ENCODE measurements around the gene EFNA1.

- TF ChIP-seq ZNF692 (tag by site-specific recombination; IDR thresholded peaks at IDR 0.05) (no peak), CTCF (tag by site-specific recombination; IDR thresholded peaks at IDR 0.05) (no peak), ZSCAN30 (tag by site-specific recombination; IDR thresholded peaks at IDR 0.05) (no peak), ZNF521 (tag by site-specific recombination; IDR thresholded peaks at IDR 0.05) (no peak), PRDM4 (tag by site-specific recombination; IDR thresholded peaks at IDR 0.05) (no peak), REST (tag by site-specific recombination; IDR thresholded peaks at IDR 0.05) (no peak), ZBTB7A (tag by site-specific recombination; IDR thresholded peaks at IDR 0.05; ENCODE audit: low read depth) (no peak)
Observed at GRCh38 chr1:155128755-155129473, 1.2 kb downstream of the EFNA1 start.

All from HEK293 (cell line).